GM12873 (cell line): Measurements from ENCODE around the gene TECTA.

Source experiments
- TF ChIP-seq, protein P1 (sequence below): IDR thresholded peaks from 2 replicates; pipeline ENCODE4 v1.5.1; 2012; ENCODE audit warnings: low read depth, mild to moderate bottlenecking, moderate library complexity, low read length, control low read depth; ENCODE audit not compliant: insufficient read depth; ENCODE audit errors: missing control alignments

Gene TECTA

DNA sequence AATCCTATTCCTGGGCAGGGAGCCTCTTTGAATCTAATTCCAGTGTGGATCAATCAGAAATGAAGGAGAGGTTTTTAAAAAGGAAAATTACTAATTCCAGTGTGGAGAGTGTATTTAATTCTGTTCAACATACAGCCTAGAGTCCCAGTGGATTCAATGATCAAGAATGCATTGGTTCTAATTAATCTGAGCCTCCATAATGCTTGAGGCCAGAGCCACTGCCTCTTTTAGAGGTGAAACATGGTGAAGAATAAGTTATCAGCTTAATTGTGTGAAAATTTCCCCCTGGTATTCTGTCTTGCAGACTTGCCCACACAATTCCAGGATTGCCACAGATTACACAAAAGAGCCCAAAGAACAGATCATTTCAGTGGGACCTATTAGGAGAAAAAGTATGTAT is 87.7 kb downstream of the TECTA start:
- TF ChIP-seq, protein P1, sequence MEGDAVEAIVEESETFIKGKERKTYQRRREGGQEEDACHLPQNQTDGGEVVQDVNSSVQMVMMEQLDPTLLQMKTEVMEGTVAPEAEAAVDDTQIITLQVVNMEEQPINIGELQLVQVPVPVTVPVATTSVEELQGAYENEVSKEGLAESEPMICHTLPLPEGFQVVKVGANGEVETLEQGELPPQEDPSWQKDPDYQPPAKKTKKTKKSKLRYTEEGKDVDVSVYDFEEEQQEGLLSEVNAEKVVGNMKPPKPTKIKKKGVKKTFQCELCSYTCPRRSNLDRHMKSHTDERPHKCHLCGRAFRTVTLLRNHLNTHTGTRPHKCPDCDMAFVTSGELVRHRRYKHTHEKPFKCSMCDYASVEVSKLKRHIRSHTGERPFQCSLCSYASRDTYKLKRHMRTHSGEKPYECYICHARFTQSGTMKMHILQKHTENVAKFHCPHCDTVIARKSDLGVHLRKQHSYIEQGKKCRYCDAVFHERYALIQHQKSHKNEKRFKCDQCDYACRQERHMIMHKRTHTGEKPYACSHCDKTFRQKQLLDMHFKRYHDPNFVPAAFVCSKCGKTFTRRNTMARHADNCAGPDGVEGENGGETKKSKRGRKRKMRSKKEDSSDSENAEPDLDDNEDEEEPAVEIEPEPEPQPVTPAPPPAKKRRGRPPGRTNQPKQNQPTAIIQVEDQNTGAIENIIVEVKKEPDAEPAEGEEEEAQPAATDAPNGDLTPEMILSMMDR = no peak

GRCh38 chr11:121191818-121192217 is 90.8 kb downstream of the TECTA start:
- TF ChIP-seq, protein P1 = no peak

- TF ChIP-seq, protein P1 = peak; percentile 80
Observed at GRCh38 chr11:121194731-121195596, 93.9 kb downstream of the TECTA start.

GRCh38 chr11:121198491-121198890 is 97.4 kb downstream of the TECTA start:
- TF ChIP-seq, protein P1 = no peak

- TF ChIP-seq, protein P1 = no peak
Observed at GRCh38 chr11:121199516-121199915, 98.5 kb downstream of the TECTA start.

DNA sequence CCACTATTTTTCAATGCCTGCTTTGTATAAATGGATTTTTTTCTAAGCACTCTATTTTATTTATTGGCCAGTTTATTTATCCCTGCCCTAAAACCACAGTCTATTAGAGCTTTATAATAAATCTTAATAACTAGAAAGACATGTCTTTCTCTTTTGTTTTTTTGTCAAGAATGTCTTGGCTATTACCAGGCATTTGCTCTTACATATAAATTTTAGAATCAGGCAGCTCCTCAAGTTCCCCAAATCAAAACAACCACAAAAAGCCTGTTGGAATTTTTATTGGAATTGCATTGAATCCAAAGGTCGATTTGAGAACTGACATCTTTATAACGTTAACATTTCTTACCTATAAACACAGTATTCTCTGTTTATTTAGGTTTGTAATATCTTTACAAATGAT is 105.8 kb downstream of the TECTA start:
- TF ChIP-seq, protein P1 = no peak

DNA sequence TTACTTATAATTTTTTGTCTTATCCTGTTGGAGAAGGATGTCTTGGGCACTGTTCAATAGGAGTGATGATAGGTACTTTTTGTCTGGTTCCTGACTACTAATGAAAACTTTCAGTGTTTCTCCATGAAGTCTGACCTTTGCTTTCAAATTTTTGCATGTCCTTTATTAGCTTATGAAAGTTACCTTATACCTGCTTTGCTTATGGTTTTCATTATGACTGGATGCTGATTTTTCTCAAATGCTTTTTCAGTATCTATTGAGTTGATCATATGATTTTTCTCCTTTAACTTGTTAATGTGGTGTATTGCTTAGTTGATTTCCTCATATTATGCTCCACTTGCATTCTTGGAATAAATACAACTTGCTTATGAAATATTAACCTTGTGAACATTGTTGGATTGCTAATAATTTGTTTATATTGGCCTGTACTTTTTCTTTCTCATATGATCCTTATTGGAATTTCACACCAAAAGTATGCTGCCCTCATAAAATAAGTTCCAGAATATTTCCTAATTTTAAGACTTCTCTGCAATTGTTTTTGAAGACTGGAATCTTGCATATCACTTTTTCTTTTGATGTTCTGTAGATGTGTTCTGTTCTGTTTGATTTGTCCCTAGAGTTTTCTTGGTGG is 106.6 kb downstream of the TECTA start:
- TF ChIP-seq, protein P1 = no peak
